H9 (cell line): ENCODE data around the gene NDUFB10. TPM values are rescaled to one million over a fixed set of nuclear protein-coding genes. Genes with fewer than 3 reads are reported as not detected.

Source experiments
- DNase-seq: peaks from one replicate; pipeline ENCODE4 v3.0.0-alpha.2; 2017
- H2AFZ ChIP-seq: one replicate; pipeline ENCODE4 v1.6.1; 2013; ENCODE audit warnings: mild to moderate bottlenecking, low read length, control low read depth, moderate library complexity
- H2AK5ac ChIP-seq: 2 replicates; pipeline ENCODE4 v1.6.1; 2013; ENCODE audit warnings: low read length, control low read depth, mixed read lengths; ENCODE audit not compliant: insufficient read length
- H2BK120ac ChIP-seq: one replicate; pipeline ENCODE4 v1.6.1; 2013; ENCODE audit warnings: low read depth, mild to moderate bottlenecking, low read length, control low read depth, inconsistent platforms; ENCODE audit not compliant: poor library complexity, severe bottlenecking
- H2BK12ac ChIP-seq: 2 replicates; pipeline ENCODE4 v1.6.1; 2013; ENCODE audit warnings: low read length, control low read depth, mixed read lengths, low read depth; ENCODE audit not compliant: insufficient read length
- H2BK15ac ChIP-seq: 2 replicates; pipeline ENCODE4 v1.6.1; 2013; ENCODE audit warnings: low read depth, low read length, control low read depth
- H2BK20ac ChIP-seq: one replicate; pipeline ENCODE4 v1.6.1; 2013; ENCODE audit warnings: low read depth, mild to moderate bottlenecking, low read length, control low read depth, inconsistent platforms; ENCODE audit not compliant: poor library complexity, severe bottlenecking
- H2BK5ac ChIP-seq: 2 replicates; pipeline ENCODE4 v1.6.1; 2013; ENCODE audit warnings: low read length, control low read depth, mixed read lengths; ENCODE audit not compliant: insufficient read length
- H3K14ac ChIP-seq: 2 replicates; pipeline ENCODE4 v1.6.1; 2013; ENCODE audit warnings: low read length, control low read depth; ENCODE audit not compliant: insufficient read depth
- H3K18ac ChIP-seq: 2 replicates; pipeline ENCODE4 v1.6.1; 2013; ENCODE audit warnings: low read depth, mild to moderate bottlenecking, mixed read lengths, low read length, control low read depth; ENCODE audit not compliant: insufficient read length
- H3K23ac ChIP-seq: 2 replicates; pipeline ENCODE4 v1.6.1; 2013; ENCODE audit warnings: low read length, control low read depth, mixed read lengths, low read depth; ENCODE audit not compliant: insufficient read length
- H3K23me2 ChIP-seq: 2 replicates; pipeline ENCODE4 v1.6.1; 2013; ENCODE audit warnings: low read depth, mild to moderate bottlenecking, mixed read lengths, low read length, control low read depth; ENCODE audit not compliant: insufficient read length, poor library complexity, severe bottlenecking
- H3K27ac ChIP-seq: 2 replicates; pipeline ENCODE4 v1.5.1; 2013; ENCODE audit warnings: low read length, control low read depth, mixed read lengths, low read depth; ENCODE audit not compliant: insufficient read length
- H3K27me3 ChIP-seq: 2 replicates; pipeline ENCODE4 v1.6.1; 2013; ENCODE audit warnings: low read length, control low read depth, inconsistent platforms; ENCODE audit not compliant: insufficient read depth
- H3K4ac ChIP-seq: 2 replicates; pipeline ENCODE4 v1.6.1; 2013; ENCODE audit warnings: low read depth, mild to moderate bottlenecking, control low read depth, inconsistent platforms, low read length, moderate library complexity
- H3K4me1 ChIP-seq: 2 replicates; pipeline ENCODE4 v1.6.1; 2013; ENCODE audit warnings: low read length, control low read depth, inconsistent platforms; ENCODE audit not compliant: insufficient read depth
- H3K4me2 ChIP-seq: 2 replicates; pipeline ENCODE4 v1.6.1; 2013; ENCODE audit warnings: low read length, control low read depth, mixed read lengths; ENCODE audit not compliant: insufficient read length, insufficient read depth
- H3K56ac ChIP-seq: 2 replicates; pipeline ENCODE4 v1.6.1; 2013; ENCODE audit warnings: low read depth, mild to moderate bottlenecking, mixed read lengths, low read length, control low read depth; ENCODE audit not compliant: insufficient read length
- H3K79me1 ChIP-seq: 2 replicates; pipeline ENCODE4 v1.6.1; 2013; ENCODE audit warnings: low read depth, mild to moderate bottlenecking, moderate library complexity, low read length, control low read depth, inconsistent platforms; ENCODE audit not compliant: insufficient read depth, poor library complexity, severe bottlenecking
- H3K79me2 ChIP-seq: 2 replicates; pipeline ENCODE4 v1.6.1; 2013; ENCODE audit warnings: low read length, control low read depth, inconsistent platforms; ENCODE audit not compliant: insufficient read depth
- H3K9ac ChIP-seq: 2 replicates; pipeline ENCODE4 v1.6.1; 2013; ENCODE audit warnings: low read length, control low read depth, mixed read lengths; ENCODE audit not compliant: insufficient read length; ENCODE audit errors: extremely low read depth
- H3K9me3 ChIP-seq: one replicate; pipeline ENCODE4 v1.6.1; 2013; ENCODE audit warnings: low read depth, low read length, inconsistent platforms; ENCODE audit not compliant: control insufficient read depth
- H3T11ph ChIP-seq: one replicate; pipeline ENCODE4 v1.6.1; 2013; ENCODE audit warnings: mild to moderate bottlenecking, low read length, control low read depth, inconsistent platforms
- H4K20me1 ChIP-seq: one replicate; pipeline ENCODE4 v1.6.1; 2013; ENCODE audit not compliant: control insufficient read depth, insufficient read length, insufficient read depth
- H4K5ac ChIP-seq: 2 replicates; pipeline ENCODE4 v1.6.1; 2013; ENCODE audit warnings: low read depth, mild to moderate bottlenecking, mixed read lengths, low read length, control low read depth; ENCODE audit not compliant: insufficient read length
- H4K8ac ChIP-seq: replicated peaks from 2 replicates; pipeline ENCODE4 v1.6.1; 2013; ENCODE audit warnings: low read length, control low read depth, mixed read lengths, low read depth; ENCODE audit not compliant: insufficient read length
- H4K91ac ChIP-seq: 2 replicates; pipeline ENCODE4 v1.6.1; 2013; ENCODE audit warnings: low read depth, mild to moderate bottlenecking, moderate library complexity, mixed read lengths, low read length, control low read depth; ENCODE audit not compliant: insufficient read length
- H3K27ac Mint-ChIP-seq, 3 experiments: 2 replicates in 2 of 3; 3 replicates in 1 of 3; pipeline ENCODE4 v1.8.0; 2020 to 2021; ENCODE audit warnings: mixed read lengths in 3 of 3, mild to moderate bottlenecking in 1 of 3, moderate library complexity in 1 of 3
- H3K27me3 Mint-ChIP-seq: 2 replicates; pipeline ENCODE4 v1.8.0; 2021; ENCODE audit warnings: low read depth, mild to moderate bottlenecking, moderate library complexity, mixed read lengths
- H3K36me3 Mint-ChIP-seq, 3 experiments: 2 replicates in 2 of 3; 3 replicates in 1 of 3; pipeline ENCODE4 v1.8.0; 2020 to 2021; ENCODE audit warnings: low read depth in 3 of 3, mixed read lengths in 3 of 3; ENCODE audit not compliant: insufficient read depth in 1 of 3
- H3K4me1 Mint-ChIP-seq, 2 experiments: 2 replicates each; pipeline ENCODE4 v1.8.0; 2020; ENCODE audit warnings: mixed read lengths in 2 of 2
- H3K4me3 Mint-ChIP-seq, 2 experiments: 2 replicates in 1 of 2; 3 replicates in 1 of 2; pipeline ENCODE4 v1.8.0; 2020 to 2021; ENCODE audit warnings: mild to moderate bottlenecking in 2 of 2, mixed read lengths in 2 of 2, moderate library complexity in 1 of 2
- H3K9me3 Mint-ChIP-seq, 2 experiments: 2 replicates in 1 of 2; 3 replicates in 1 of 2; pipeline ENCODE4 v1.8.0; 2020; ENCODE audit warnings: mild to moderate bottlenecking in 2 of 2, mixed read lengths in 2 of 2, moderate library complexity in 1 of 2
- WGBS: extraction: QIAGEN DNeasy Blood & Tissue Kit; methylation state at CpG from one replicate; pipeline ENCODE4 v1.1.7; 2013; ENCODE audit warnings: missing lambda C conversion rate, low lambda C conversion rate, mixed read lengths; ENCODE audit not compliant: insufficient read length; ENCODE audit errors: extremely low coverage; 5-methylcytosine and 5-hydroxymethylcytosine counted together
- total RNA-seq: library from RNA; stranded (reverse); gene quantifications from 2 replicates; pipeline ENCODE4 v1.2.1, GENCODE V29; 2021
- TF ChIP-seq, protein P1 (sequence below): fragments of 200-600 bp; sonication (generic); conservative IDR thresholded peaks from 3 replicates; pipeline ENCODE4 v1.8.0; 2021; ENCODE audit warnings: antibody characterized with exemption, mild to moderate bottlenecking

The NDUFB10 gene
- total RNA-seq, 1 experiment from 2014 or later: 191 TPM

DNA sequence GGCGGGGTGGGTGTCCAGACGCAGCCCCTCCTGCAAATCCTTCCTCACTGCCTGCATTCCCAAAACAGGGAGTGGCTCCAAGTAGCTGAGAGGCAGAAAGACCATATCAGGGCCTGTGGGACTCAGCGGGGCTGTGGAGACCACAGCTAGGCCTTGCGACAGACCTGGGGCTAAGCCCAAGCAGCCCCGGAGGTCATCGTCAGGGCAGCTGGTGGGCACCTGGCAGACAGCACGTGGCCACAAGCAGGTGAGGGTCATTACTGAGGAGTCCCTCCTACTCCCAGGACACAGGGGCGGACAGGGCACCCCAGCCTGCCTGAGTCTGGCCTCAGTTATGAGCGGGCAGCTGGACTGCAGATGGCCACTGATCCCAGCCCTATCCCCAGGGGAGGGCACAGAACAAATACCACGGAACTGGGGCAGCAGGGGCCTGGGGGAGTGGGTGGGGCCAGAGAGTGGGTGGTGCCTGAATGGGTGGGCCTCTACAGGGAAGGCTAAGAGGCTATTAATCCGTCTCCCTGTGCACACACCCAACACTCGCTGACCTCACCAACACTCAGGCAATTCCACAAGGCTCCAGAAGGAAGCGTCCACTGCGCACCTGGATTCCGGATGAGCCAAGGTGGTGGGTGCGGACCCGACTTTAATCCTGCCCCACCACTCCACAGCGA lies 49.6 kb upstream of the NDUFB10 start:
- Histone ChIP-seq H2BK15ac (no peak overlapping the region), H3K14ac (no peak overlapping the region; the same call in 1 of the 2 replicates), H3T11ph (no peak overlapping the region), H3K9ac (no peak overlapping the region), H3K27me3 (no peaks in the 10 kb centered on the region), H2BK12ac (no peak overlapping the region), H3K18ac (no peak overlapping the region), H2AFZ (no peak overlapping the region), H3K23ac (no peak overlapping the region), H3K4me1 (no peaks in the 10 kb centered on the region; the same call in 1 of the 2 replicates), H3K79me2 (no peaks in the 10 kb centered on the region), H2AK5ac (no peak overlapping the region), H4K5ac (no peak overlapping the region), H4K91ac (no peak overlapping the region), H2BK20ac (no peak overlapping the region), H2BK120ac (no peak overlapping the region), H3K79me1 (no peaks in the 10 kb centered on the region), H4K8ac (no peak overlapping the region), H4K20me1 (no peaks in the 10 kb centered on the region), H3K56ac (no peak overlapping the region), H3K4ac (no peak overlapping the region), H2BK5ac (no peak overlapping the region), H3K23me2 (no peaks in the 10 kb centered on the region), H3K27ac (no peak overlapping the region), H3K9me3 (no peaks in the 10 kb centered on the region), H3K4me2 (no peak overlapping the region)
- peaks cover 0 to 28% of the 10 kb centered on the region in 2 experiments; a peak in 2 of 4 replicates for H3K4me1 Mint-ChIP-seq
- no peaks in the 10 kb centered on the region for H3K9me3 Mint-ChIP-seq
- WGBS: no CpG with 5 or more reads among the region's 18 CpGs
- H3K27me3 Mint-ChIP-seq: peaks cover 26% of the 10 kb centered on the region
- no peak overlapping the region for H3K27ac Mint-ChIP-seq
- H3K4me3 Mint-ChIP-seq: no peak overlapping the region
- TF ChIP-seq, protein P1, sequence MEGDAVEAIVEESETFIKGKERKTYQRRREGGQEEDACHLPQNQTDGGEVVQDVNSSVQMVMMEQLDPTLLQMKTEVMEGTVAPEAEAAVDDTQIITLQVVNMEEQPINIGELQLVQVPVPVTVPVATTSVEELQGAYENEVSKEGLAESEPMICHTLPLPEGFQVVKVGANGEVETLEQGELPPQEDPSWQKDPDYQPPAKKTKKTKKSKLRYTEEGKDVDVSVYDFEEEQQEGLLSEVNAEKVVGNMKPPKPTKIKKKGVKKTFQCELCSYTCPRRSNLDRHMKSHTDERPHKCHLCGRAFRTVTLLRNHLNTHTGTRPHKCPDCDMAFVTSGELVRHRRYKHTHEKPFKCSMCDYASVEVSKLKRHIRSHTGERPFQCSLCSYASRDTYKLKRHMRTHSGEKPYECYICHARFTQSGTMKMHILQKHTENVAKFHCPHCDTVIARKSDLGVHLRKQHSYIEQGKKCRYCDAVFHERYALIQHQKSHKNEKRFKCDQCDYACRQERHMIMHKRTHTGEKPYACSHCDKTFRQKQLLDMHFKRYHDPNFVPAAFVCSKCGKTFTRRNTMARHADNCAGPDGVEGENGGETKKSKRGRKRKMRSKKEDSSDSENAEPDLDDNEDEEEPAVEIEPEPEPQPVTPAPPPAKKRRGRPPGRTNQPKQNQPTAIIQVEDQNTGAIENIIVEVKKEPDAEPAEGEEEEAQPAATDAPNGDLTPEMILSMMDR: no peak
- DNase-seq: peak; percentile 36
- no peaks in the 10 kb centered on the region; a peak in 1 of 7 replicates for H3K36me3 Mint-ChIP-seq
